Measurements from ENCODE around the gene MTCL3.

MTCL3 gene

GRCh38 chr6:127514773-127515227 lies 4.3 kb downstream of the MTCL3 start:
- no peak for DNase-seq

DNA sequence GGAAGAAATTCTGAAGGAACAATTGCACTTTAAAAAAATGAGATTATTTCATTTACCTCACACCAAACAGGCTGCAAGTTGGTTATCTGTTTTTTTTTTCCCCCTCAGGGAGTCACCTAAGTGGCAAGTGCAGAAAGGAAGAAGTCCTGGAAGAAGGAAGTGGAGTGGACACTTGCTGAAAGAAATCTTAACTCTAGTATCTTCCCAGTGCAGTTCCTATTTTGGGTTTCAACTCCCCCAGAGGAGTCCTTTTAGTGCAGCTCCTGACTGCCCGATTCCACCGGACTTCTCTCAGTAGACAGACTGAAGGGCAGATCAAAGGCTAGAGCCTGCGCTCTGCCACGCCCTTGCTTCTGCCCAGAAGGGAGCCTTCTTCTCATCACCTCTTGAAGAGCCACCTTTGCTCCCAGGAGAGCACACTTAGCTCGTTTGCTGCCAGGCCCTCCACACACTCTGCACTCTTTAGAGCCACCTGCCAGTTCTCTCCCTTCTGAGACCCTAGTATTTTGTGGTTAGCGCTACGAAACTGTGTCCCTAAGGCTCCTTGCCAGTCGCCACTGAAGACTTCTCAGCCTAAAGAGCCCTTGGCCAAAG lies 4.9 kb downstream of the MTCL3 start:
- DNase-seq, result no peak

- DNase-seq, result no peak
Observed at GRCh38 chr6:127513425-127513824, 5.7 kb downstream of the MTCL3 start.

- DNase-seq, result no peak
Observed at GRCh38 chr6:127510876-127511275, 8.3 kb downstream of the MTCL3 start.

DNA sequence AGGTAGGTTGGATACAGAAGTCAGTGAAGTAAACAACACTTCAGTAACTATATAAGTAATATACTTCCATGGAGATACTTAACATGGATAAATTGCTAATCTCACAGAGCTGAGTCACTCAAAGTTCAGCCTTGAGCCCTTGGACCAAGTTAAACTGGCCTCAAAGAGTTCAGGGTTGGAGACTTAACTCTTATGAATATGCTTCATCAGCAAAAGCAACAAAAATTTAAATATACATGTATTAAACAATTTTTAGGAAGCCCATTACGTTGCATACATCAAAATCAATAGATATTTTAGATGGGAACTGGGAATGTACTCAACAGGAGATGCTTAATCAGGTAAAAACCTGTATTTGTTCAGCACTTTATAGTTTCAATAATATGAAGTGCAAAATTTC lies 12.2 kb downstream of the MTCL3 start:
- DNase-seq, result no peak

DNA sequence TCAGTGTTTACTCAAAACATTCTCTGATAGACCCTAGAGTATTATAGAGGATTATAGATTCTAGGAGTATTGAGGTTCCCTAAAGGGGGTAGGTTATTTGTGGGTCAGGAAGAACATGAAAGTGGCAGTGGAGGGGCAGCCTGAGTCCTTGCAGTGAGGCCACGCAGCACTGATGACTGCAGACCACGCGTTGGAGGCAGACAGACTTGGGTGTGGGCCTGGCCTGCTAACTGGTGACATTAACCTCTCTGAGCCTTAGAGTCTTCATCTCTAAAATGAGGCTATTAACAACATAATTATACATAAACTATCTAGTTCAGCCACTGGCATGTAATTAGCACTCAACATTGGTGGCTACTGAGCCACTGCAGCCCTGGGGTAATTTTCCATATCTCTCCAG lies 16.1 kb downstream of the MTCL3 start:
- no peak for DNase-seq

DNA sequence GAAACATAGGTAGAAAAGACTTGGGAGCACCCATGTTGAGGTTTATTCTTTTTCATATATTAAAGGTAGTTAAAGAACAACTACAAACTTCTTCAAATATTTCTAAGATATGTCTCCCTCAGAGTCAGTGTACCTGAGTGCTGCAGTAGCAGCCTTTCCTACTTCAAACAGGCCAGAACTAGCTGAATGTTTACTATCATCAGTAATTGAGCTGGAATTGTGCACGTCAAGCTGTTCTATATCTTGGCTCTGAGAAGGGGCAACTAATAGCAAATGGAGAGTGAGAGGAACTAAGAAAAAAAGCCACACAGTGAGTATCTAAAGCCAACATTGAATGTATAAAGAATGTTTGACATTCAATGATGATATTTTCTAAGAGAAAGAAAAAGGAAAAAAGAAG lies 21.7 kb downstream of the MTCL3 start:
- DNase-seq, result peak; percentile 26

DNA sequence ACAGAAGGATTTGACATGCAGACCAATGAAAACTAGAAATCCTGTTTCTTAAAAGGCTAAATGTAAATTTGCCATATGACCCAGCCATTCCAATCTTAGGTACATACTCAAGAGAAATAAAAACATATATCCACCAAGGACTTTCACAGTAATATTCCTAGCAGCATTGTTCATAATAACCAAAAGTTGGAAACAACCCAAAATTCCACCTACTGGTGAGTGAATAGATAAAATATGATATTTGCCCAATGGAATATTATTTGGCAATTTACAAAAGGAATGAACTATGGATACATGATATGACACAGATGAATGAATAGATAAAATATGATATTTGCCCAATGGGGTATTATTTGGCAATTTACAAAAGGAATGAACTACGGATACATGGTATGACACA lies 22.7 kb downstream of the MTCL3 start:
- DNase-seq, result no peak

GRCh38 chr6:127494240-127494767 lies 24.8 kb downstream of the MTCL3 start:
- no peak for DNase-seq

GRCh38 chr6:127489248-127489647 lies 29.9 kb downstream of the MTCL3 start:
- DNase-seq, result no peak

GRCh38 chr6:127486934-127487333 lies 32.2 kb downstream of the MTCL3 start:
- no peak for DNase-seq

DNA sequence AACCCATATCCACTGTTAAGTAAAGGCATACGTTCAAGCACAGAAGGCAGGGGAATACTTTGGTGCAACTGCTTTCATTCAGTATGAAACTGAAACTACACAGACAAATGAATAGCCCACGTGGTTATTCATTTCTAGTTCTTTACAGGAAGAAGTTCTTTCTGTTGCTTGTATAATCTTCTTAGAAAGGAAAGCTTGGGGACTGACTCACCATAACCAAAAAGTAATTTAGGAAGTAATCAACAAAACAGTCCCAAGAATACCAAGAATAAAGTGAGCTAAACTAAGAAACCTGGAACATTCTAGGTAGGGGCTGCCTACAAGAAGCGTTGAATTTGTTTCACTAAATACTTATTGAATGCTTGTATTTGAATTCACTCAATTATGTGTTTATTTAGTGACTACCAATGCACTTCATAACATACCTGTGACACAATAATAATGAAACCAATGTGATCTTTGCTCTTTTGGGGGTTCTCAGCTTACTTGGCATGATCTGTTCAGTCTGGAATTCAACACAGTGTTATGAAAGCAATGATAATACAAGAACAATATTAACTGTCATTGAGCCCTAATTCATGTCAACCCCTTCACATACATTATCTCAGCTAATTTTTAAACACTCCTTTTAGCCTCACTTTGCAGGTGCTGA lies 34.8 kb downstream of the MTCL3 start:
- no peak for DNase-seq

- no peak for DNase-seq
Observed at GRCh38 chr6:127483399-127484055, 35.6 kb downstream of the MTCL3 start.

DNA sequence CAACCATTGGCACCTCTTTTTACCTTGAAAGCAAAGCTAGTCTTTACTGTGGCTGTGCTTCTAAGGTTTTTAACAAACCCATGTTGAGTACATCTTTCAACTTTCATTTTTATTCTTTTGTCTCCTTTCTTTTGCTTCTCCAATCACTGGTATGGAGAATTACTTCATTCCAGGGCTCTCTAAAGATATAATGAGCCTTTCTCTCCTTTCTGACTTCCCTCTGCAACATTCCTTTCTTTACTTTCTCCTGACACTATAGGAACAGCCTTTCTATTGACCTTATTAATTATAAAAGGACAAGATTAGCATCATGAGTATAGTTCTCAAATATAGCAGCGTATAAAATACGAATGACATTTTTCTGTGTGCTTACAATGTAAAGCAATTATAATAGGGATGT lies 36.8 kb downstream of the MTCL3 start:
- no peak for DNase-seq

GRCh38 chr6:127481628-127482027 lies 37.5 kb downstream of the MTCL3 start:
- DNase-seq, result no peak

DNA sequence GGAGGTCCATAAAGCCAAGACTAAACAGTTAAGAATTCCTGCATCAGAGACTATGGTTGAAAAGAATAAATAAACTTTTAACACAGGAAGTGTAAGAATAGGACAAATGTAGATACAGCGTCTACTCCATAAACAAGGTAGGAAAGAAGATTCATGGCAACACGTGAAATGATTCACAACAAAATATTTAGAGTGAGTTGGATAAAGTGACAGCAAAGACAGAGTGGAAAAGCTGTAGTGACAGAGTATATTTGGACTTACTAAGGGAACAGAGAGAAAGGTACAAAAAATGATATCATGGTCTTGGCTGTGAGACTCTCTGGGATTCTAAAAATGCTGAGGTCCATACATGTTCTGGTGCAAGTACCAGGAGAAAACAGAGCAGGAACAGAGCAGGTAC lies 38.0 kb downstream of the MTCL3 start:
- no peak for DNase-seq

GRCh38 chr6:127477658-127478057 lies 41.5 kb downstream of the MTCL3 start:
- no peak for DNase-seq

- DNase-seq, result no peak
Observed at GRCh38 chr6:127475823-127476176, 43.3 kb downstream of the MTCL3 start.

DNA sequence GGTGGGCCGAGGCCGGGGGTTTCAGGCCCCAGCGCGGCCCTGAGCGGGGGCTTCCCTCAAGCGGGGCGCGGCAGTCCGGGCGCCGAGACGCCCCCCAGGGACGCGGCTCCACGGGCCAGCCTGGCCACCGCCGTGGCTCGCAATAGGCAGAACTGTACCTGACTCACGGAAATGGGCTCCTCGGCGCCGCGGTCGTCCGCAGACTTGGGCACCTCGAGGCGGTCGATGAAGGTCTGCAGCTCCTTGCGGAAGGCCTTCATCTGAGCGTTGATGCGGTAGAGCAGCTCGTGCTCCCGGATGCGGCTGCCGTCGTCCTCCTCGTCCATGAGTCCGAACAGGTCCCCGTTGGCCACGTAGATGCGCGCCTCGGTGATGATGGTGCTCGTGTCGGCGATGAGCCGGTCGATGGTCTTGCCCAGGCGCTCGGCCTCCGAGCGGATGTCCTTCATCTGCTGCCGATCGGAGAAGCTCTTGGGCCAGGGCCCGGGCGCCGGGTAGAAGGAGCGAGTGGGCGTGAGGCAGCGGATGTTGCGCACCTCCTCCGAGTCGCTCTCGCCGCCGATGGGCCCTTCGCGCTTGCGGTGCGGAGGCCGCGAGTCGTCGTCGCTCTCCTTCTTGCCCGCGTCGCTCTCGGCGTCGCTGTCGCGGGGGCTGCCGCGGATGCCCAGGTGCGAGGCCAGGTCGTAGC lies 43.9 kb downstream of the MTCL3 start:
- no peak for DNase-seq

GRCh38 chr6:127471379-127472255 lies 47.5 kb downstream of the MTCL3 start:
- no peak for DNase-seq

GRCh38 chr6:127468936-127469335 lies 50.2 kb downstream of the MTCL3 start:
- DNase-seq, result no peak

GRCh38 chr6:127466416-127466815 lies 52.7 kb downstream of the MTCL3 start:
- no peak for DNase-seq

Measured in NCI-H146 (cell line).